ENCODE measurements around the gene CAPN9. TPM values are rescaled to one million over a fixed set of nuclear protein-coding genes. Genes with fewer than 3 reads are reported as not detected.
"Not testable (repeated sequence)": the region's sequence is repeated elsewhere in the genome, so short reads cannot be mapped to it uniquely, and the experiment has no call there.

The CAPN9 gene
- total and polyA plus RNA-seq, 2 donors, result 0.49 to 2.7 TPM

DNA sequence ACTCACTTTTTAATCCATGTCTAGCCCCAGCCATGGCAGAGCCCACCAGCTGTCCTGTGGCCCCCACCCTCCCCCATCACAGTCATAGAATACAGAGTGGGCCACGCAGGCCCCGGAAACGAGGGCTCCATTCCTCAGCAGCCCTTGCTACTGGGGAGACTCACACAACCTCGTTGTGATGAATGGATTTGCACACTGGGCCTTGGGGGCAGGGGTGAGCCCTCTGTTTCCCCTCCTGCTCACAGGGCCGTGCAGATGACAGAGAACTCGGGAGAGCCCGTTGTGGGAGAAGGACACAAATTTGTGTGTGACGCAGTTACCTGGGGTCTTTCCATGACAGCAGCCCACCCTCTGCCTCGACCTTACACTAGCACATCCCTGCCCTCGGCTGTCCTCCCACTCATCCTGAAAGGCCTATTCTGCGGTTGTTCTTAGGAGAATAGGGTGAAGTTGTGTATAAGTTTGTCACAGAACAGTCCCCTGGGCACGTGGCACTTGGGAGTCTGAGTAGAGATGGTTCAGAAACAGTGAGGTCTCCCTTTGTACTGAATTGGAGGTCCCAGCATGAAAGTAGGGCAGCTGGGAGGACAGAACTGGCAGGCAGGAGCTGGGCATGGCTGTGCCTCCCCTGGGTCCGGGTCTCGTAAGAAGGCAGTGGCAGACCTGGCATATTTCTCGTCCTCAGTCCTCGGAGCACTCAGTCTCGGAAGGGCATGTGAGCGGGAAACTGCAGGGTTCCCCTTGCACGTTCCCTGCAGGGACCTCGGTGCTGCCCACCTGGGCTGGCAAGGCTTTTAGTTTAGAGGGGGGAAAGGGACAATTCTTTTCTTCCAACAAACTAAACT lies 40.1 kb upstream of the CAPN9 start:
- Histone ChIP-seq H3K4me1 (ENCODE audit: insufficient read depth) (no peaks in the 10 kb centered on the region), H3K4me3 (ENCODE audit: low read depth, low read length) (no peak overlapping the region), H3K27ac (ENCODE audit: low read depth) (no peak overlapping the region), H3K36me3 (ENCODE audit: insufficient read depth) (no peaks in the 10 kb centered on the region)
- 87% methylated on average over 20 of the region's 20 CpGs for WGBS
- no peak for DNase-seq (ENCODE audit: extremely low spot score)

DNA sequence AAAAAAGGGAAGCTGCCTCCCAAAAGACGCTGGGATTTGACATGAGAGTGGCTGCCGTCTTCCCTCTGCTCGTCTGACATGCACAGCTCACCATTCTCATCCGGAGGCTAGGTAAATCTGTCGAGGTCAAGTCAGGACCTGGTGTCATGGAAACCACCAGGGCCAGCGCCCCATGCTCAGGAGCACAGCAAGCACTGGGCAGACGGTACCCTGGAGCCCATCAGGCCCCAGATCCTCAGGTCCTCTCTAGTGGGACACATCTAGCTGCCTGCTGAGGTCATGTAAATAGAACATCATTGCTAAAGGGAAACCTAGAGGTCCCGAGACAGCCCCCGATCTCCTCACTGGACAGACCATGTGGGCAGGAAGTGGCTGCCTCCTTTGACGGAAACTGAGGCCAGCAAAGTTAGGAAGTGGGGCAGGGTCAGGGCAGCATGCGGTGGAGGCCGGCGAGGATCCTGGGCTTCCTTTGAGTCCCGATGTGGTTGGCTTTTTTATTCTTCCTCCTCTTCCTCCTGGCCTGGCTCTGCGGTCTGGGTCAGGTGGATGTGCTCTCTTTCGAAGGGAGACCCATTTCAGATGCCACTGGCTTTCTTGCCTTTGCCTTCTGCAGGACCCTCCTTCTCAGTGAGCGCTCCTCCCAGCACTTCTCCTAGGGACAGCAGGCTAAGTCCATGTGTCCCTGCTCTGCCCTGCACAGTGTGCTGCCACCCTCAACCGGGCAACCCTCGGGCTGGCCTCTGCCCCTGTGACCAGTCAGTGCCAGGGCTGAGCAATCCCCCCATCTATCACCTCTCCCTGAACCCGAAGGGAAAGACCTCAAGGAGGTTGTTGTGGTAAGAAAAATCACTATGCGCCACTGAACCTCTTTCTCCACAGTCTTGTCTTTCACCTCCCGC lies 39.2 kb upstream of the CAPN9 start:
- no peaks in the 10 kb centered on the region for H3K36me3 ChIP-seq (ENCODE audit: insufficient read depth)
- no peak for DNase-seq (ENCODE audit: extremely low spot score)
- H3K4me1 ChIP-seq (ENCODE audit: insufficient read depth), result no peaks in the 10 kb centered on the region
- no peak overlapping the region for H3K27ac ChIP-seq (ENCODE audit: low read depth)
- WGBS, result 72% methylated on average over 22 of the region's 22 CpGs
- H3K4me3 ChIP-seq (ENCODE audit: low read depth, low read length), result no peak overlapping the region

DNA sequence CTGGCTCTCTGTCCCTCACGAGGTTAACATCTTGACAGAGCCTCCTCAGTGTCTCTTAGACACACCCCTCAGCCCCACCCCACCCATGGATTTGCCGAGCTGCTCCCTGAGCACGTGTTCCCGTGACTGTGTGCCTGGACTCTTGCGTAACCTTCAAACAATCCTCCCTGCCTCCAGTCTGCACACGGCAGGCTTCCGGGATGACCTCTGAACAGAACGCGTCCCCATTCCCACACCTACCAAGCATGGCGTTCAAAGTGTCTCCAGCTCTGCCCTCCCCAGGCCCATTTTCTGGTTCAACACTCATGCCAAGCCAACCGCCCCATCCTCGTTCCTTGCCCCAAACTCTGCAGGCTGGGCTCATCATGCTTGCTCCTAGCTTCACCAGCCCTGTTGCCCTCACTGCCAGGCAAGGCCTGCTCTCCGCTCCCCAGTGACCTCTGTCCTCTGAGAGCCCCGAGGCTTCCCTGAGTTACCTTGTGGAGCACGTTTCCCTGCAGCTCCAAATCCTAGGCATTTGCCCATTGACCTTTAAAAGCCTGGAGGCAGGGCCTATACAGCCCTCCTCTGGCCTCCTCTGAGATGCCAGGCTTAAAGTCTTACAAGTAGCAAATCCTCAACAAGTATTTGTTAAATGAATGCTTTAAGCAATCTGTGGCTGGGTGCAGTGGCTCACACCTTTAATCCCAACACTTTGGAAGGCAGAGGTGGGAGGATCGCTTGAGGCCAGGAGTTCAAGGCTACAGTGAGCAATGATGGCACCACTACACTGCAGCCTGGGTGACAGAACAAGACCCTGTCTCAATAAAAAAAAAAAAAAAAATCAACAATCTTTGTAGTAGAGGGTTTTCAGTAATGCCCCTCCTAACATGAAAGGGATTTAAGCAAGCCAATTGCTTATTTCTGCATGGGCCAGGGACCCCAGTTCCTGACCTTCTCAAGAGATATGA lies 38.3 kb upstream of the CAPN9 start:
- no peak for DNase-seq (ENCODE audit: extremely low spot score)
- 76% methylated on average over 16 of the region's 16 CpGs for WGBS
- Histone ChIP-seq H3K27ac (ENCODE audit: low read depth) (no peak overlapping the region), H3K4me1 (ENCODE audit: insufficient read depth) (no peaks in the 10 kb centered on the region), H3K36me3 (ENCODE audit: insufficient read depth) (no peaks in the 10 kb centered on the region), H3K4me3 (ENCODE audit: low read depth, low read length) (no peak overlapping the region)

DNA sequence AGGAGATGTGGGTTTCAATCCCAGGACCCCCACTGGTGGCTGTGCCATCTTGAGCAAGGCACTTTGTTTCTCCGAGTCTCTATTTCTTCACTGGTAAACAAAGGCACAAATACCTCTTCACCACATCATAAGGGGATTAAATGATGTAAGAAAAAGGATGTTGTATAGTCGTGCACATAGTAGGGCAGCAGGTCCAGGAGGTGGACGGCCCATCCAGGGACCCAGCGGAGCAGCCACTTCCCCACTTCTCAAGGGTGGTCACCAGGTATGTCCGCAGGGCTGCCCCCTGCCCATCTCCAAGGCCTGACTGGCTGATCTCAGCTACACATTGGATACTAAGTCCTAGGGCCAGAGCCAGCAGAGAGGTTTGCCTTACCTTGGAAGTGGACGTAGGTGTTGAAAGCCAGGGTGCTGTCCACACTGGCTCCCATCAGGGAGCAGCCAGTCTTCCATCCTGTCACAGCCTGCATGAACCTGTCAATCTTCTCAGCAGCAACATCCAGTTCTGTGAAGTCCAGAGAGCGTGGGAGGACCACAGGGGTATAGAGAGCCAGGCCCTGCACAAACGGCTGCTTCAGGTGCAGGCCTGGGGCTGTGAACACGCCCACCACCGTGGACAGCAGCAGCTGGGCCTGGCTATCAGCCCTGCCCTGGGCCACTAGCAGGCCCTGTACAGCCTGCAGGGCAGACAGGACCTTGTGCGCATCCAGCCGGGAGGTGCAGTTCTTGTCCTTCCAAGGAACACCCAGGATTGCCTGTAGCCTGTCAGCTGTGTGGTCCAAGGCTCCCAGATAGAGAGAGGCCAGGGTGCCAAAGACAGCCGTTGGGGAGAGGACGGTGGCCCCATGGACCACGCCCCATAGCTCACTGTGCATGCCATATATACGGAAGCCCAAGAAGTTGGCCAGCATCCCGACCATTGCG lies 37.3 kb upstream of the CAPN9 start:
- DNase-seq (ENCODE audit: extremely low spot score), result no peak
- no peaks in the 10 kb centered on the region for H3K36me3 ChIP-seq (ENCODE audit: insufficient read depth)
- 83% methylated on average over 18 of the region's 18 CpGs for WGBS
- H3K27ac ChIP-seq (ENCODE audit: low read depth), result no peak overlapping the region
- H3K4me3 ChIP-seq (ENCODE audit: low read depth, low read length), result no peak overlapping the region
- no peaks in the 10 kb centered on the region for H3K4me1 ChIP-seq (ENCODE audit: insufficient read depth)

DNA sequence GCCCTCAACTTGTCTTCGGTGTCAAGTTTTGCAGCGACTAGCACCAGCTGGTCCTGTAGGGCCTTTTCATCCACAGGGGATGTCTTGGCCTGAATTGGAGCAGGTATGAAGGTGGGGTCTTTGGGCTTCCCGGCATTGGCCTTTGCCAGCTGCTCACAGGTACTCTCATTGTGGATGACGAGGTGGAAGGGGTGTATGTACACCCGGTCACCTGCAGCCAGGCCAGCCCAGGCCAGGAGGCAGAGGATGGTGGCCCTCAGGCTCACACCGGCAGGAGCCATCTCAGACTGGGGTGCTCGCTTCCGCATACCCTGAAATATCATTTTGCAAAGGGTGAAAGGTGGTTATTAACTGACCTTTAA lies 36.7 kb upstream of the CAPN9 start:
- Histone ChIP-seq H3K4me3 (ENCODE audit: low read depth, low read length) (no peak overlapping the region), H3K36me3 (ENCODE audit: insufficient read depth) (no peaks in the 10 kb centered on the region), H3K27ac (ENCODE audit: low read depth) (no peak overlapping the region), H3K4me1 (ENCODE audit: insufficient read depth) (no peaks in the 10 kb centered on the region)
- 97% methylated on average over 8 of the region's 8 CpGs for WGBS
- no peak for DNase-seq (ENCODE audit: extremely low spot score)

DNA sequence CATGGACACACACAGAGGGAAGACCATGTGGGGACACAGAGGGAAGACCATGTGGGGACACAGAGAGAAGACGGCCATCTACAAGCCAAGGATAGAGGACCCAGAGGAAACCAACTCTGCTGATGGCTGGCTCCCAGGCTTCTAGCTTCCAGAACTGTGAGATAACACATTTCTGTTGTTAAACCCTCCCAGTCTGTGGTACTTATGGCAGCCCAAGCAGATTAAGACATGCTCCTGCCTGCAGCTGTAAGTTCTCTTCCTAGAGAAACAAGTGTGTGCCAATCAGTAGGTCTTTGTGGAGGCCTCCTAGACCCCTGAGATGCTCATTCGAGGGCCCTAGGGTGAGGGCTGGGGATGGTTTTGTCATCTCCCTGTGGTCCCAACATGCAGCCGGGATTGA lies 35.9 kb upstream of the CAPN9 start:
- no peaks in the 10 kb centered on the region for H3K4me1 ChIP-seq (ENCODE audit: insufficient read depth)
- H3K4me3 ChIP-seq (ENCODE audit: low read depth, low read length), result no peak overlapping the region
- no peak overlapping the region for H3K27ac ChIP-seq (ENCODE audit: low read depth)
- no peak for DNase-seq (ENCODE audit: extremely low spot score)
- no peaks in the 10 kb centered on the region for H3K36me3 ChIP-seq (ENCODE audit: insufficient read depth)
- 88% methylated on average over 3 of the region's 3 CpGs for WGBS

DNA sequence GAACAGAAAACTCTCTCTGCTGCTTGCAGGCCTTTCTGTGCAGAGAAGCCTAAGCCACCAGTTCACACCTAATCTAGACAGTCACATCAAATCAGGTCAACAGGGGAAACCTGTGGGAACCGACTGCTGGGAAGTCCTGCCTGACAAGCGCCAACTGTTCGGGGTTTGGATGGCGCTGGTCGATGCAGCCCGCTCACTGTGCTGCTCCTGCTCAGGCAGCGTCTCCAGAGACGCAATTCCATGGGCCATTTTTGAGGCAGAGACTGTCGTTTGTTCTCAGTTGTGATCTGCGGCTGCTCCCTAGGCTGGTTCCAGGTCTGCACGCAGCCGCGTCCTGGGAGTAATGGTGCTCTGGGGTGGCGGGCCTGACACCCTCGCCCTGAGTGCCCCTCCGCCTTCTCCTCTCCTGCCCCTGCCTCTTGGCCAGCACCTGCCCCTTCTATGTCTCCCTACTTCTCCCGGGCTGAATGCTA lies 34.7 kb upstream of the CAPN9 start:
- no peak overlapping the region for H3K27ac ChIP-seq (ENCODE audit: low read depth)
- H3K4me3 ChIP-seq (ENCODE audit: low read depth, low read length), result no peak overlapping the region
- WGBS, result 95% methylated on average over 17 of the region's 17 CpGs
- no peaks in the 10 kb centered on the region for H3K36me3 ChIP-seq (ENCODE audit: insufficient read depth)
- no peaks in the 10 kb centered on the region for H3K4me1 ChIP-seq (ENCODE audit: insufficient read depth)
- no peak for DNase-seq (ENCODE audit: extremely low spot score)

DNA sequence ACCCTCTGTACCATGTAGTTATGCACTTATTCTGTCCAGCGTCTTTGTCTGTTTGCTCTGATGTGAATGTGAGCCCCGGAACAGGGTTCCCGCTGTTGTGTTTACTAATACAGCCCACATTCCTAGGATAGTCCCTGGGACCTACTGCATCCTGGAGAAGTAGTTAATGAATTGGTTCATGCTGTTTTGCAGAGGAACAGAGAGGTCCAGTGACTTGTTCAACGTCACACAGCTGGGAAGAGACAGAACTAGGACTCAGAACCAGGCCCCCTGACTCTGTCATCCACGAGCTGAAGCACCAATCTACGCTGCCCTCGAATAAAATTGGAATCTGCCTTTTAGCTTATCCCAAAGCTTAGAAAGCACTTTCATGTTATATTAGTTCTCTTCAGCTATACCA lies 34.0 kb upstream of the CAPN9 start:
- WGBS, result 84% methylated on average over 7 of the region's 7 CpGs
- Histone ChIP-seq H3K27ac (ENCODE audit: low read depth) (no peak overlapping the region), H3K36me3 (ENCODE audit: insufficient read depth) (no peaks in the 10 kb centered on the region), H3K4me1 (ENCODE audit: insufficient read depth) (no peaks in the 10 kb centered on the region), H3K4me3 (ENCODE audit: low read depth, low read length) (no peak overlapping the region)
- DNase-seq (ENCODE audit: extremely low spot score), result no peak

DNA sequence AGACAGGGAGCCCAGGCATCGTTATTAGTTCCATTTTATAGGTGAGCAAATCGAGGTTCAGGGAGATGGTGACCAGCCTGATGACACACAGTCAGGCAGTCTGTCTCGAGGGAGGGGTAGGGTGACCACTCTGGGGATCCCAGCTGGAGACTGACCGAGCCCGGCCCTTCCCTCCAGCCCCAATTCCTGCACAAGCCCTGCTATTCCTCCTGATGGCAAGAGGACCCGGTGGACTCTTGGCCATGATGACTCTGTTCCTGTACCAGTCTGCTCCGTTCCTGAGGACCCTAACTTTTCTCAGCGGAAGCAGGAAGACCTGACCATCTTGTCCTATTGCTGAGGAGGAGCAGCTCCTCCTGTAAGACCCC lies 33.7 kb upstream of the CAPN9 start:
- 81% methylated on average over 8 of the region's 8 CpGs for WGBS
- Histone ChIP-seq H3K36me3 (ENCODE audit: insufficient read depth) (no peaks in the 10 kb centered on the region), H3K4me3 (ENCODE audit: low read depth, low read length) (no peak overlapping the region), H3K4me1 (ENCODE audit: insufficient read depth) (no peaks in the 10 kb centered on the region), H3K27ac (ENCODE audit: low read depth) (no peak overlapping the region)
- no peak for DNase-seq (ENCODE audit: extremely low spot score)

DNA sequence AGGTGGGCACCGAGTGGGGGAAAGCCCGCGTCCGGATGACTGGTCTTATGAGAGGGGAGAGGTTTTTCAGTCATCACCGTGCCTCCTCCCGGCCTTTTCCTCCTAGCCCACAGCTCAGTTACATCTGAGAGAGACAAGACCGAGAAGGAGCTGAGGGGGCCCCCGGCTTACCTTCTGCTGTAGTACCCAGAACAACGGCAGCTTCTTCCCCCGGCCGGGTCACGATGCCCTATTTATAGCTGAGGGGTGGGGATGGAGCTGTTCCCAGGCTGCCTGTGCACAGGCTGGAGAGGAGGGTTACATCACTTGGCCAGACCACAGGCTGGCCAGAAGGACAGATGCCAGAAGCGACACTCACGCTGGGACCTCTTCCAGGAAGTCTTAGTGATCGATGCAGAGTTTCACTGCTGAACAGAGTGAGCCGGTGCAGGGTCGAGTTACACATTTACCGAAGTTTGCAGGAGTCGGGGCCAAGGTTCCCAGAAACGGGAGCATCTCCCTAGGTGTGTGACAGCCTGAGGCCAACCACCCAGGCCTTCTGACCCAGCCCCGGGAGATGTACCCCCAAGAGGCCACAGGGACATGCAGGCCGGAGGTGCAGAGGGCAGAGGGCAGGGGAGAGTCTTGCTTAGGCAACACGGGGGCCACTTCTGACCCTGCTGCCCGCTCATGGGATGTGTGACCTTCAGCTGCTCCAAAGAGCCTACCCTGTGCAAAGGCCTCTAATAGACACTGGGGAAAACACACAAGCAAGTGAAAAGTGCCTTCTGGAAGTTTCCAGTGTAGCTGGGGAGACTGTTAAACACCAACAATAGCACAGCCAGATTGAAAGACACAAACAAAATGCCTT lies 33.0 kb upstream of the CAPN9 start, which contains the start of gene AGT:
Gene AGT, minus strand, starts transcription at position 208 of the 850 bp plus-strand sequence. CDS start 3,299 bp downstream, outside the sequence.
- Histone ChIP-seq H3K27ac (ENCODE audit: low read depth) (no peak within 1 kb of the TSS), H3K36me3 (ENCODE audit: insufficient read depth) (no peaks in the 10 kb centered on the region), H3K4me1 (ENCODE audit: insufficient read depth) (no peaks in the 10 kb centered on the region), H3K4me3 (ENCODE audit: low read depth, low read length) (no peak within 1 kb of the TSS)
- DNase-seq (ENCODE audit: extremely low spot score), result no peak
- WGBS, result 25% methylated on average over 24 of the region's 24 CpGs

DNA sequence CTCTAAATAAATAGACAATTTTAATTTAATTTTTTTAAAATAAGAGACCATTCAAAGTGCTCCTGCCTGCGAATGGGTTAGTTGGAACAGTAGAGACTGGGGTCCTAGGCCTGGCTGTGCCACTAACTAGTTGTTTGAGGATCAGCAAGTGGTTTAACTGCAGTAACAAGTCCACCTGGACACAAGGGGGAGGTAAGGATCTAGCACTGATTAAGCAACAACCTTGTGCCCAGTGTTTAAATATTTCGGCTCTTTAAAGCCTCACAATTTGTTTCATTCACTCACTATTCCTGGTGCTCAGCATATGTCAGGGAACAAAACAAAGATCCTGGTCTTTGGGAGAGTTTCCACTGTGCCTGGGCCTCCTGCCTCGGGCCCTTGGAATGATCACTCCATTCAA lies 31.7 kb upstream of the CAPN9 start:
- no peak for DNase-seq (ENCODE audit: extremely low spot score)
- 87% methylated on average over 3 of the region's 3 CpGs for WGBS
- no peak overlapping the region for H3K4me3 ChIP-seq (ENCODE audit: low read depth, low read length)
- H3K36me3 ChIP-seq (ENCODE audit: insufficient read depth), result no peaks in the 10 kb centered on the region
- no peaks in the 10 kb centered on the region for H3K4me1 ChIP-seq (ENCODE audit: insufficient read depth)
- no peak overlapping the region for H3K27ac ChIP-seq (ENCODE audit: low read depth)

DNA sequence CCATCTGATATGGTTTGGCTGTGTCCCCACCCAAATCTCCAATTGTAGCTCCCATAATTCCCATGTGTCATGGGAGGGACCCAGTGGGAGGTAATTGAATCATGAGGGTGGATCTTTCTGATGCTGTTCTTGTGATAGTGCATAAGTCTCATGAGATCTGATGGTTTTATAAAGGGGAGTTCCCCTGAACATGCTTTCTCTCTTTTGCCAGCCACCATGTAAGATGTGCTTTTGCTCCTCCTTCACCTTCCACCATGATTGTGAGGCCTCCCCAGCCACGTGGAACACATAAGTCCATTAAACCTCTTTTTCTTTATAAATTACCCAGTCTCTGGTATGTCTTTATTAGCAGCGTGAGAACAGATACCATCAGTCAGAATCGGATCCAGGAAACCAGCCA lies 30.7 kb upstream of the CAPN9 start:
- H3K27ac ChIP-seq (ENCODE audit: low read depth); H3K36me3 ChIP-seq (ENCODE audit: insufficient read depth); H3K4me1 ChIP-seq (ENCODE audit: insufficient read depth); H3K4me3 ChIP-seq (ENCODE audit: low read depth, low read length); DNase-seq (ENCODE audit: extremely low spot score): not testable (repeated sequence)
- 65% methylated on average over 3 of the region's 3 CpGs for WGBS
